GM23248 (cell line): Measurements from ENCODE around the gene PSAP.

Experiments
- EZH2 ChIP-seq: fragments of 200-600 bp; sonication (generic); IDR thresholded peaks from 2 replicates; pipeline ENCODE4 v1.6.1; 2018; ENCODE audit warnings: antibody characterized with exemption, mild to moderate bottlenecking; ENCODE audit not compliant: insufficient read depth, poor library complexity, severe bottlenecking
- EZH2phosphoT487 ChIP-seq: fragments of 200-600 bp; sonication (generic); IDR thresholded peaks from 2 replicates; pipeline ENCODE4 v1.6.1; 2018; ENCODE audit warnings: antibody characterized with exemption, moderate library complexity, mild to moderate bottlenecking, low read depth; ENCODE audit not compliant: insufficient read depth

GRCh38 chr10:71814922-71815411 is 36.1 kb downstream of the PSAP start:
- TF ChIP-seq EZH2phosphoT487 (no peak), EZH2 (no peak)
